CD4-positive, alpha-beta T cell treated with Interleukin-4 for 4 hours (primary cell): Measurements from ENCODE around the gene C3orf22.

Experiments used
- DNase-seq: peaks from one replicate; pipeline ENCODE4 v3.0.0-alpha.2; 2020

C3orf22 gene

DNA sequence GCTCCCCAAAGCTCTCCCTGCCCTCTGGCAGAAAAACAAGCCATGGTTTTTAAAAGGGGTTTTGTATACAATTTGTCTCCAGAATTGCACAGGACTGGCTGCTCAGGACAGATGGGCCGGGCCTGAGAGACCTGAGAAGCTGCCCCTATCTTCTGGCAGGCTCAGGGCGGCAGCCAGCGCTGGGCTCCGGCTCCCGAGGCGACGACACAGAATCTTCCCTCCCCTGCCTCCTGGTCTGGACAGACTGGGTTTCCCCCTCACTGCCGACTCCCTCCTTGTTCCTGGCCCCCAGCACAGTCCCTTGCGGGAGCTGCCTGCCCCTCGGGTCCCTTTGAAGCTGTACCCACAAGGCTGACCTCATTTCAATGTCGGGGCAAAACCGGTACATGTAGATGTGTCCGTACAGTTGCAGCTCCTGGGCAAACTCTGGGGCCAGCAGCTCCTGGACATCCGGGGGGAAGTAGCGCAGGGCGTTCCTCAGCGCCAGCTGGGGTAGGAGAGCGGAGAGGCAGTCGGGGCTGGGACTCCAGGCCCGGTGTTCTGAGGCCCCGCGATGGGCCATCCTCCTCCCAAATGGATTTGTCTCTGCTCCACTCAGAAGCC is 48.3 kb downstream of the C3orf22 start:
- DNase-seq, result no peak

DNA sequence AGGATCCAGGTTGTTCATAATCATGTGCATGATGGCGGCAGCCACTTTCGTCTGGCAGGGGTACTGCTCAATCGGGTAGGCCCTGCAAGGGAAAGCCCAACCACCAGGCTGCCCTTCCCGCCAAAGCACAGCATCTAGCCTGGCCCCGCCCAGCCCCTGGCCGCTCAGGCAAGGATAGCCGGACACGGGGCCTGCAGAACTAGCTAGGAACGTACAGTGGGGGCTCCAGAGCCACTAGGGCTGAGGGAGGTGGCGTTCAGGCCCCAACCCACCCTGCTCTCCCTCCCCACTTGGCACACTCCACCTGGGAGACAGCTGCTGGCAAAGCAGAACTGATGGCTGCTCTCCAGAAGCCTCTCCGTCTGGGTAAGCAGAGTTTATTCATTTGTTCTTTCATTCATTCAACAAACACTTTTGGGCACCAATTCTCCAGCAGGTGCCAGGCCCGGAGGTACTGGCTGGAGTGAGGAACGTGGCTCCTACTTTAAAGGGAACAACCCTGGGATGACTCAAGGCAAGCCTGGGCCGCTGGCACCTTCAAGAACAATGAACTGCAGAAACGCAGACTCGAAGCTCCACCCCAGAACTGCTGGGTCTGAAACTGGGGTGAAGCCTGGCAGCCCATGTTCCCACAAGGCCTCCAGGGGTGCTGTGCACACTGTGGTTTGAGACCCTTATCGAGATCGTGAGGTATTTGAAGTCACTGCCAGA is 49.0 kb downstream of the C3orf22 start:
- DNase-seq, result no peak

DNA sequence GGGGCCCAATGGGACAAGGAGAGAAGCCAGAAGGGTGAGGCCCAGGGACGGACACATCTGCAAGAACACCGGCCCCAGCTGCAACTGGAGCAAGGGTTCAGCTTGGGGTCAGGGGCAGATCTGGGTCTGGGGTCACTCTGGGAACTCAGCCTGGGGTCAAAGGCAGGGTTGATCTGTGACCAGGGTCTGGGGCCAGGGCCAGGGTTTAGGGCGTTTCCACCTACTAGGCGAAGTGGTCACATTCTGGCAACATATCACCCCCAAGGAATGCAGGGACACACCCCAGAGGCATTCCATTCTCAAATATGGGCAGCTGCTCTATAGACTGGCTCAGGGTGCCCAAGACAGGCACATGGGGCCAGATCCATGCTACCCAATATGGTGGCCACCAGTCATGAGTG is 50.2 kb downstream of the C3orf22 start:
- no peak for DNase-seq

DNA sequence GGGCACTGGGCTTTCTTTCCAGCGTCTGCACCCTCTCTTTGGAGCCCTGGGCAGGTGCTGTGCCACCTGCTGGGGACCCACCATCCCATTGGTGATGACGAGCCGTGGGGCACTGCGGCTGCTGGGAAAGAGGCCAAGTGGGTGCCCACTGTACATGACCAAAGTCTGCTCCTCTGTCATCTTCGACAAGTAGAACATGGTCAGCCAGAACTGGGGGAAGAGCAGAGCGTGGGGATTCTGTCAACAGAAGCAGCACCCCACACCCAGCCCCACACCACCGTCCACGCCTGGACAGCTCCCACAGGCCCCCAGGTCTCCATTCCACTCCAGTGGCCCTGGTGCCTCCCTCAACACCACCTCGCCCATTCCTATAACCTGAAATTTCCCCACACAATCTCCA is 50.8 kb downstream of the C3orf22 start:
- no peak for DNase-seq

DNA sequence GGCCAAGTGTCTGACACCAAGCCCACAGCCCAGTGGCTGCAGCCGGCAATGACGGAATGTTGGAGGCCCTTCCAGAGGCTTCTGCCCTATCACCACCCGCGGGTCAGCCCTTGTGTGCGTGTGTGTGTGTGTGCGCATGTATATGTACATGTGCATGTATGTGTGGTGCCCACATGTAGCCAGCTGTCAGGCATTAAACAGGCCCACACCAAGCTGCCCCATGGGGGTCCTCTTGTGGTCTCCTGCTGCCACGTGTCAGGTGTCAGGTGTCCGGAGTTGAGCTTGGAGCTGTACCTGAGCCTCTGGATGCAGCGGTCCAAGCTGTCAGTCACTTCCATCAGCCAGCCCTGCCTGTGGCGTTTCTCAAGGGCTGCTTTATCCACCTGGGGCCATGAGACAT is 55.0 kb downstream of the C3orf22 start:
- no peak for DNase-seq

DNA sequence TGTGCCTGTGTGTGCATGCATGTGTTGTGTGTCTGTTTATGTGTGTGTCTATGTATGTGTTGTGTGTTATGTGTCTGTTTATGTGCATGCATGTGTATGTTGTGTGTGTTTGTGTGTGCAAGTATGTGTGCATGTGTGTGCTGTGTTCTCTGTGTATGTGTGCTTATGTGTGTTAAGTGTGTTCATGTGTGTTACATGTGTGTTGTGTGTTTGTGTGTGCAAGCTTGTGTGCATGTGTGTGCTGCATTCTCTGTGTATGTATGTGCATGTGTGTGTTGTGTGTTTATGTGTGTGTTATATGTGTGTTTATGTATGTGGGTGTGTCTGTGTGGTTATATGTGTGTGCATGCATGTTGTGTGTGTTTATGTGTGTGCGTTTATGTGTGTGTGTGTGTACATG is 56.1 kb downstream of the C3orf22 start:
- no peak for DNase-seq

DNA sequence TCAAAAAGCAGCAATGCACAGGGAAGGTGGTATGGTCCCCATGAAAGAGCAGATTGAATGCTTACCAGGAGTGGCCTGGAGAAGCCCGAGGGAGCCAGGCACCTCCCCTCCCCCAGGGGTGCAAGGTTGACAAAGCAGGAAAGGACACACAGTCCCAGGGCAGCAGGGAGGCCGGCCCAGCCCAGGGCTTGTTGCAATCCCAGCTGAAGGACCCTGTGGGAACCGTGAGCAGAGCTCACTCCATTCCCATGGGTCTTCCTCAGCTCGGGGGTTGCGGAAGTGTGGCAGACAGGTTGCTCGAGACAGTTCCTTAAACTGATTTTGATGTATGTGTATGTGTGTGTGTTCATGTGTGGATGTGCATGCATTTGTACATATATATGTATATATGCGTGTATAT is 57.0 kb downstream of the C3orf22 start:
- no peak for DNase-seq

DNA sequence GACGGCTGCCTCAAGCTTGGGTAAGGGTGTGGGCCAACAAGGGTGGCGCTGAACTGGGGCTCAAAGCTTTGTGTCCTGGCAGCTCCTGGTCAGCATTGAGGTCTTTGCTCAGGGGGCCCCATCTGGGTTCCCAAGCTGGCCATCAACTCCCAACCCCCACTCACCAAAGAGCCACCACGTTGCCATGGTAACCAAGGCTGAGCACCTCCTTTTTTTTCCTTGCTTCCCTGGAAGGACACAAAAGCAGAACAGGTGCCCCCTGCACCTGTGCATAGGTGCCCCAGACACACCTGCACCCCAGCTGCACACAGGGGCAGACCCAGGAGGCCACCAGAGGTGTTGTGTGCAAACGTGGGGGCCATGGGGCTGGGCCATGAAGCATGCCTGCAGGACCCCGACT is 57.7 kb downstream of the C3orf22 start:
- DNase-seq, result no peak

DNA sequence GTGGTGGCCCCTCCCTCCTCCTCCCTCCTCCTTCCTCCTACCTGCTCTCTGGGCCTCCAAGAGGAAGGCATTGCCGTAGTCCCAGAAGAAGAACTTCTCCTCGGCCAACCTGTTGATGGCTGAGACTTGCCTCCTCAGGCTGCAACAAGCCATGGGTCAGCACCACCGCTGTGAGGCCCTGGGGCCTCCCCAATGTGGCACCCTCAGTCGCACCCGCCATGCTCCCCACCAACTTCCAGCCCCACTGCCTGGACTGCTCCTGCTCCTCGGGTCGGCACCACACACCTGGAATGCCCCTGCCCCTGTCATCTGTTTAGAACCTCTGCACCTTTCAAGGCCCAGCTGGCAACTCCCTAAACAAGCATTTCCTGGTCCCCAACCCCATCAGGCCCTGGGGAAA is 58.7 kb downstream of the C3orf22 start:
- no peak for DNase-seq
